IMR-90 (cell line): Measurements from ENCODE around the gene LHFPL6. TPM values are rescaled to one million over a fixed set of nuclear protein-coding genes. Genes with fewer than 3 reads are reported as not detected.

Experiments used
- ATAC-seq: fragments of 200-7000 bp; cut with Tn5 transposase; 2 replicates; pipeline ENCODE4 v1.9.1; 2020; ENCODE audit warnings: low read depth, mild to moderate bottlenecking, moderate library complexity
- BruUV-seq: library from RNA; stranded (reverse); fragments of 400-500 nt; replicated peaks from 2 replicates; lab custom pipeline; 2021; lab: Mats Ljungman, UMichigan
- CTCF ChIA-PET: fragments of 300-600 bp; formaldehyde crosslinking; extraction: SDS; loops from one replicate; lab custom pipeline; 2021; ENCODE audit warnings: antibody characterized with exemption; lab: Yijun Ruan, JAX
- POLR2A ChIA-PET: fragments of 300-600 bp; sonication (Branson Sonifier 250); formaldehyde crosslinking; loops from one replicate; lab custom pipeline; 2022; ENCODE audit warnings: antibody characterized with exemption; ENCODE audit not compliant: unreplicated experiment; lab: Charles Lee
- DNase-seq: peaks from one replicate; pipeline ENCODE4 v3.0.0; 2013
- H2AFZ ChIP-seq: replicated peaks from 2 replicates; pipeline ENCODE3; 2013; ENCODE audit warnings: low read length, mild to moderate bottlenecking; ENCODE audit not compliant: poor library complexity
- H2AK5ac ChIP-seq: 2 replicates; pipeline ENCODE4 v1.6.1; 2013; ENCODE audit warnings: low read depth, low read length, inconsistent platforms
- H2AK9ac ChIP-seq: replicated peaks from 2 replicates; pipeline ENCODE3; 2013; ENCODE audit warnings: mild to moderate bottlenecking, low read depth, low read length, moderate library complexity; ENCODE audit not compliant: poor library complexity
- H2BK120ac ChIP-seq: 2 replicates; pipeline ENCODE4 v1.6.1; 2013; ENCODE audit warnings: low read depth, low read length, inconsistent platforms
- H2BK15ac ChIP-seq: 3 replicates; pipeline ENCODE4 v1.6.1; 2013; ENCODE audit warnings: low read depth, low read length, inconsistent platforms
- H2BK20ac ChIP-seq: 2 replicates; pipeline ENCODE4 v1.6.1; 2013; ENCODE audit warnings: low read depth, mild to moderate bottlenecking, inconsistent platforms, low read length, moderate library complexity
- H2BK5ac ChIP-seq: 2 replicates; pipeline ENCODE4 v1.6.1; 2013; ENCODE audit warnings: mild to moderate bottlenecking, low read depth, low read length, inconsistent platforms; ENCODE audit not compliant: poor library complexity, severe bottlenecking
- H3K14ac ChIP-seq: replicated peaks from 2 replicates; pipeline ENCODE4 v1.6.1; 2013; ENCODE audit warnings: low read depth, low read length, inconsistent platforms
- H3K18ac ChIP-seq: 2 replicates; pipeline ENCODE4 v1.6.1; 2013; ENCODE audit warnings: low read depth, low read length, control low read depth
- H3K23ac ChIP-seq: 2 replicates; pipeline ENCODE4 v1.6.1; 2013; ENCODE audit warnings: low read depth, low read length, inconsistent platforms
- H3K27ac ChIP-seq: 2 replicates; pipeline ENCODE4 v1.5.1; 2013; ENCODE audit warnings: mild to moderate bottlenecking, control low read depth, low read length; ENCODE audit not compliant: insufficient read depth
- H3K27me3 ChIP-seq: 2 replicates; pipeline ENCODE4 v1.6.1; 2013; ENCODE audit warnings: low read length; ENCODE audit not compliant: control insufficient read depth, insufficient read depth
- H3K36me3 ChIP-seq: 2 replicates; pipeline ENCODE4 v1.6.1; 2013; ENCODE audit warnings: low read length, mixed read lengths; ENCODE audit not compliant: control insufficient read depth, insufficient read depth
- H3K4ac ChIP-seq: 2 replicates; pipeline ENCODE4 v1.6.1; 2013; ENCODE audit warnings: low read depth, low read length, inconsistent platforms
- H3K4me1 ChIP-seq: 2 replicates; pipeline ENCODE4 v1.6.1; 2013; ENCODE audit warnings: low read length, mixed read lengths; ENCODE audit not compliant: control insufficient read depth, insufficient read depth
- H3K4me2 ChIP-seq: 2 replicates; pipeline ENCODE4 v1.6.1; 2013; ENCODE audit warnings: low read depth, mild to moderate bottlenecking, control low read depth, low read length, moderate library complexity
- H3K4me3 ChIP-seq: 2 replicates; pipeline ENCODE4 v1.5.1; 2013; ENCODE audit warnings: low read depth, mild to moderate bottlenecking, control low read depth, low read length, moderate library complexity; ENCODE audit not compliant: insufficient read depth
- H3K56ac ChIP-seq: 2 replicates; pipeline ENCODE4 v1.6.1; 2013; ENCODE audit warnings: low read length, inconsistent platforms; ENCODE audit not compliant: insufficient read depth; ENCODE audit errors: extremely low read depth
- H3K79me1 ChIP-seq, 2 experiments: 2 replicates each; pipeline ENCODE4 v1.6.1; 2013; ENCODE audit warnings: low read length in 2 of 2, inconsistent platforms in 1 of 2, low read depth in 1 of 2
- H3K9ac ChIP-seq: 2 replicates; pipeline ENCODE4 v1.6.1; 2013; ENCODE audit warnings: low read depth, low read length, control low read depth
- H3K9me1 ChIP-seq: 2 replicates; pipeline ENCODE4 v1.6.1; 2013; ENCODE audit warnings: low read length, inconsistent platforms; ENCODE audit not compliant: insufficient read depth
- H3K9me3 ChIP-seq: 2 replicates; pipeline ENCODE4 v1.6.1; 2013; ENCODE audit warnings: low read length; ENCODE audit not compliant: control insufficient read depth, insufficient read depth
- H4K20me1 ChIP-seq: 2 replicates; pipeline ENCODE4 v1.6.1; 2013; ENCODE audit warnings: low read length, inconsistent platforms; ENCODE audit not compliant: insufficient read depth
- H4K5ac ChIP-seq: 2 replicates; pipeline ENCODE4 v1.6.1; 2013; ENCODE audit warnings: mild to moderate bottlenecking, low read depth, low read length, control low read depth
- H4K8ac ChIP-seq, 2 experiments: 2 replicates each; pipeline ENCODE4 v1.6.1; 2013; ENCODE audit warnings: low read depth in 2 of 2, low read length in 2 of 2, control low read depth in 1 of 2, inconsistent platforms in 1 of 2
- H4K91ac ChIP-seq: 2 replicates; pipeline ENCODE4 v1.6.1; 2013; ENCODE audit warnings: low read depth, low read length, inconsistent platforms; ENCODE audit not compliant: insufficient read depth
- CHD1 ChIP-seq: IDR thresholded peaks from 2 replicates; pipeline ENCODE4 v1.6.1; 2012; ENCODE audit warnings: low read depth, low read length, improper control_type of control experiment
- MAZ ChIP-seq: IDR thresholded peaks from 2 replicates; pipeline ENCODE4 v1.6.1; 2012; ENCODE audit warnings: low read depth, mild to moderate bottlenecking, low read length, improper control_type of control experiment, moderate library complexity, borderline replicate concordance
- MXI1 ChIP-seq: IDR thresholded peaks from 2 replicates; pipeline ENCODE4 v1.6.1; 2012; ENCODE audit warnings: low read depth, mild to moderate bottlenecking, low read length, moderate library complexity, borderline replicate concordance
- NFE2L2 ChIP-seq: fragments of 150-350 bp; IDR thresholded peaks from 2 replicates; pipeline ENCODE4 v1.6.1; 2016; ENCODE audit warnings: low read depth, mild to moderate bottlenecking, low read length
- RAD21 ChIP-seq: IDR thresholded peaks from 2 replicates; pipeline ENCODE4 v1.6.1; 2012; ENCODE audit warnings: low read length, improper control_type of control experiment
- RFX5 ChIP-seq: IDR thresholded peaks from 2 replicates; pipeline ENCODE4 v1.8.0; 2012; ENCODE audit warnings: low read depth, mild to moderate bottlenecking, low read length, moderate library complexity
- SMC3 ChIP-seq: fragments of 150-350 bp; IDR thresholded peaks from 2 replicates; pipeline ENCODE4 v1.6.1; 2016; ENCODE audit warnings: low read depth, mild to moderate bottlenecking, antibody characterized with exemption, low read length, moderate library complexity
- WGBS, 2 experiments: methylation state at CpG; one replicate each; pipeline versions ENCODE4 v1.1.5 to v1.1.7; 2013; ENCODE audit warnings: missing lambda C conversion rate in 2 of 2; ENCODE audit not compliant: insufficient read length in 1 of 2; ENCODE audit errors: extremely low coverage in 2 of 2; 5-methylcytosine and 5-hydroxymethylcytosine counted together
- dilution Hi-C: fragments of 300-500 bp; cut with HindIII; formaldehyde crosslinking; loops from one replicate; pipeline ENCODE4 v1.14.3; 2018; ENCODE audit warnings: low sequenced_read_pairs; ENCODE audit not compliant: unreplicated experiment
- in situ Hi-C: fragments of 300-500 bp; cut with MboI; formaldehyde crosslinking; loops from 3 replicates; pipeline ENCODE4 v1.14.3; 2019; ENCODE audit warnings: low sequenced_read_pairs, inconsistent platforms, mixed read lengths
- intact Hi-C: fragments of 100-400 bp; cut with micrococcal nuclease; formaldehyde crosslinking; loops from 2 replicates; pipeline ENCODE4 v1.10.0; 2022
- polyA plus RNA-seq, 3 experiments: library from polyadenylated mRNA; depleted of rRNA; stranded (reverse); fragments of >200 nt; gene quantifications; 2 replicates each; pipeline ENCODE4 v1.2.3, GENCODE V29; 2012; ENCODE audit warnings: low replicate concordance in 1 of 3
- total RNA-seq: library from RNA; depleted of rRNA; stranded (reverse); fragments of >200 nt; gene quantifications from 2 replicates; pipeline ENCODE4 v1.2.3, GENCODE V29; 2012

The LHFPL6 gene
- total and polyA plus RNA-seq, 2 of the 4 experiments (the other 2 are of a cell fraction): 24.7 to 36.1 TPM

- Histone ChIP-seq H2BK120ac (no peak overlapping the region), H3K79me1 (peaks cover 6% of the 10 kb centered on the region in 2 experiments; a peak in 1 of 4 replicates), H3K4me3 (no peak overlapping the region), H4K20me1 (no peaks in the 10 kb centered on the region), H4K91ac (no peak overlapping the region), H3K4me1 (peaks cover 4% of the 10 kb centered on the region; the same call in 1 of the 2 replicates), H3K9me3 (no peaks in the 10 kb centered on the region), H2BK15ac (no peak overlapping the region), H3K27ac (no peak overlapping the region), H4K5ac (no peak overlapping the region), H3K4ac (no peak overlapping the region), H2AK5ac (no peak overlapping the region), H2BK20ac (no peak overlapping the region), H3K18ac (no peak overlapping the region), H3K9me1 (peaks cover 2% of the 10 kb centered on the region; the same call in 1 of the 2 replicates), H3K4me2 (no peak overlapping the region), H2AFZ (no peak overlapping the region), H3K23ac (no peak overlapping the region), H3K36me3 (no peaks in the 10 kb centered on the region), H4K8ac (no peak overlapping the region), H2BK5ac (no peak overlapping the region), H2AK9ac (no peak overlapping the region), H3K56ac (no peak overlapping the region), H3K27me3 (no peaks in the 10 kb centered on the region), H3K9ac (no peak overlapping the region), H3K14ac (no peak overlapping the region)
- intact Hi-C loops: loop anchor here (5.0 kb wide), 1 partner anchor 74 kb away; no protein-coding TSS in a partner anchor
- BruUV-seq: no TSS peak
- DNase-seq (no peak), ATAC-seq (no peak)
- CTCF ChIA-PET: no interaction called here
- TF ChIP-seq MXI1 (no peak), RFX5 (no peak), MAZ (no peak), NFE2L2 (no peak), CHD1 (no peak), SMC3 (no peak), RAD21 (no peak)
- no CpG with 5 or more reads among the region's 3 CpGs for WGBS, 2 experiments
- dilution Hi-C loops: no loop called here
- POLR2A ChIA-PET: no interaction called here
- in situ Hi-C loops: no loop called here
Measured at GRCh38 chr13:39408512-39408911, 194.5 kb downstream of the LHFPL6 start.
